ENCODE data around the gene ARHGAP12.

DNA sequence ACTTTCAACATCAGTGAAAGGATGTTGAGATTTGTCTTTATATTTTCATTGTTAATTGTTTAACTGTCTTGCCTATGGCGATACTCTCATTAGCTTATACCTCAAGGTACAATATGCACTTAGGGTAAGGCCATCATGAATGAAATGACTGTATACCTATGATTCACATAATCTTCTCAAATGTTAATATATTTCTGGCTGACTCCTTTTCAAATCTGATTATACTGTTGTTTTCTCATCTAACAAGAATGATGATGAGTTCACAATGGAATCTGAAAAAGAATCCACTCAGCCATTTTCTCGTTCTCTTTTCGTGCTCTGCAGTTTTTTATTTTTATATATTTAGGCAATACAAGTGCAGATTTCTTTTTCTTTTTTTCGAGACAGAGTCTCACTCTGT is 159.1 kb downstream of the ARHGAP12 start:
- TF ChIP-seq GATA2 (IDR thresholded peaks at IDR 0.05; ENCODE audit: low read depth, low read length) (no peak), GATA3 (IDR thresholded peaks at IDR 0.05; ENCODE audit: low read depth, low read length) (no peak)
